Left colon (tissue), 2 donors: ENCODE data around the gene ADD2. TPM values are rescaled to one million over a fixed set of nuclear protein-coding genes. Genes with fewer than 3 reads are reported as not detected.
"Not testable (repeated sequence)": the region's sequence is repeated elsewhere in the genome, so short reads cannot be mapped to it uniquely, and the experiment has no call there.

Experiments
- ATAC-seq: fragments of 200-7000 bp; cut with Tn5 transposase; one replicate; pipeline ENCODE4 v1.9.1; 2020; ENCODE audit warnings: mild to moderate bottlenecking, moderate library complexity
- DNase-seq, 2 donors: peaks; one replicate each; pipeline ENCODE4 v3.0.0-alpha.2; 2020
- intact Hi-C, 2 donors: fragments of 100-400 bp; cut with DNase I in 1 of 2; cut with micrococcal nuclease in 1 of 2; formaldehyde crosslinking; loops; one replicate each; pipeline versions ENCODE4 v1.11.2 to v1.14.0; 2022; cut with DNase I, micrococcal nuclease
- total RNA-seq, 2 donors: library from RNA; stranded (reverse); fragmentation: NEBNext Ultra II Directional; extraction: Animal tissue kit (Norgen Biotek cat#: 25700); gene quantifications; one replicate each; pipeline ENCODE4 v1.2.1, GENCODE V29; 2021
- donor health status: DM: no; HTN: no; CAD: no.
- donor health status: DM: yes; HTN: yes; CAD: no.

Gene ADD2
- total RNA-seq, 2 donors from 2014 or later, result 0.21 to 0.61 TPM

DNA sequence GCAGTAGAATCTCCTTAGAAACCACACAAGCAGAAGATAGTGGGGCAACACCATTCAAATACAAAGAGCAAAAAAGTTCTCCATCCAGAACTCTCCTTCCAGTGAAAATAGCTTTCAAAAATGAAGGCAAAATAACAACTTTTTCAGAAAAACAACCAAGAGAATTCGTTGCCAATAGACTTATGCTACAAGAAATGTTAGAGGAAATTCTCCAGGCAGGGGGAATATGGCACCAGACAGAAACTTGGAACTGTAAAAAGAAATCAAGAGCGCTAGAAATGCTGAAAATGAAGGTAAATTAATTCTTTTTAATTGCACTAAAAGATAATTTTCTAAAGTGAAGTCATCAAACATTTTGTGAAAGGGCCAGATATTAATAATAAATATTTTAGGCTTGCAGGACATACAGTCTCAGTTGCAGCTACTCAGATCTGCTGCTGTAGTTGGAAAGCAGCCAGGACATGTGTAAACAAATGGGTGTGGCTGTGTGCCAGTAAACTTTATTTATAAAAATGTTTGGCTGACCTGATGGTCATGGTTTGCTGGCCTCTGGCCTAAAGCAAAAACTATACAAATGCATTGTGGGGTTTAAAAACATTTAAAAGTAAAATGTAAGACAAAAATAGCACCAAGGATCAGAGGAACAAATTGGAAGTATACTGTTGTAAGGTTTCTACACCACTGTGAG lies 140.6 kb downstream of the ADD2 start:
- intact Hi-C loops, result no loop called here
- DNase-seq (no peak), ATAC-seq (peak; percentile 51)

DNA sequence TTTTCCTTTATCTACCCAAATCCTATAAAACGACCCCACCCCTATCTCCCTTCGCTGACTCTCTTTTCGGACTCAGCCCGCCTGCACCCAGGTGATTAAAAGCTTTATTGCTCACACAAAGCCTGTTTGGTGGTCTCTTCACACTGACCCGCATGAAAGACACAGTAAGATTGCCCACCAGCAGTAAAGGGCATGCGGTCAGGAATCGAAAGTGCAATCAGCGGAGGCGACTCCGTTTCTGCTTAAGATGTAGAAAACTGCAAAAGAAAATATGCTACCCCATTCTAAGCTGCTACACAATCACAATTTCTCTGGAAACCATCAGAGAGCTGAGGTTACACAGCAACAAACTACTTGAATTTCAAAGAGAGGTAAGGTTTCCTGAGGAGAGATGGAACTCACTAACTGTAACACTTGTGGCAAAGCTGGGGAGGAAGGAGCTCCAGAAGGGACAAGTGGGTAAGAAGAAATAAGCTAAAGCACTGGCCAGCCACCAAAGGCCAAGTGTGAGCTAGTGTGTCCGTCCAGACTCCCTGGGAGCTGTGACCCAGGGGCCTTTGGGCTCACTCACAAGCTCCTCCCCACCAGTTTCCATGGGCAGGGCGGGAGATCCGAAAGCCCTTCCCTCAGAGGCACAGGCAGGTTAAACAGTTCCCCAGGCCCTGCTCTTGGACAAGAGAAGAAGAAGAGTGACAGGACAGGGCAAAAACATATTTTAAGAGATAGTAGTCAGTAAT lies 141.6 kb downstream of the ADD2 start:
- no peak for DNase-seq
- intact Hi-C loops, result no loop called here
- no peak for ATAC-seq

DNA sequence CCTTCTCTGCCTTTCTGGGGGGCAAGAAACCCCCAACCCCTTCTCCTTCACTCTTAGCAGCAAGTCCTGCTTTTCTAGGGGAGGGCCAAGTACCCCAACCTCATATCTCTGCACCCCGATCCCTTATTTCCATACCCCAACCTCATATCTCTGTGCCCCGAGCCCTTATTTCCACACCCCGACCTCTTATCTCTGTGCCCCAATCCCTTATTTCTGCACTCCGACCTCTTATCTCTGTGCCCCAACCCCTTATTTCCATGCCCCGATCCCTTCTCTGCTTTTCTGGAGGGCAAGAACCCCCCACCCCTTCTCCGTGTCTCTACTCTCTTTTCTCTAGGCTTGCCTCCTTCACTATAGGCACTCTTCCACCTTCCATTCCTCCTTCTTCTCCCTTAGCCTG lies 146.5 kb downstream of the ADD2 start:
- ATAC-seq, intact Hi-C loops, DNase-seq: not testable (repeated sequence)

DNA sequence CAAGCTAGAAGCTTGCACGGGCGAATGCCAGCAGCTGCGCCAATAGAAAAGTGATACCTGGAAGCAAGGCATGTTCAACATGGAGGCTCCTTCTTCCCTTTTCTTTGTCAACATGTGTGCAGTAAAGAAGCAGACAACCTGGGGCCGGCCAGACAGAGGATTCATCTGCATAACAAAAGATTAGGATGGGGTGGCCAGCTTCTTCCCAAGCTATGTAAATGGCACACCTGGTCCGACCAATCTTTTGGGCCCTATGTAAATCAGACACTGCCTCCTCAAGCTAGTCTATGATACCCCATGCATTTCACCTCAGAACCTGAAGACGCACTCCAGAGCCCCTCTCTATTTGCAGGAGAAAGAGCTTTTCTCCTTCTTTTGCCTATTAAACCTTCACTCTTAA lies 148.0 kb downstream of the ADD2 start:
- no peak for DNase-seq
- intact Hi-C loops, result no loop called here
- ATAC-seq, result no peak

DNA sequence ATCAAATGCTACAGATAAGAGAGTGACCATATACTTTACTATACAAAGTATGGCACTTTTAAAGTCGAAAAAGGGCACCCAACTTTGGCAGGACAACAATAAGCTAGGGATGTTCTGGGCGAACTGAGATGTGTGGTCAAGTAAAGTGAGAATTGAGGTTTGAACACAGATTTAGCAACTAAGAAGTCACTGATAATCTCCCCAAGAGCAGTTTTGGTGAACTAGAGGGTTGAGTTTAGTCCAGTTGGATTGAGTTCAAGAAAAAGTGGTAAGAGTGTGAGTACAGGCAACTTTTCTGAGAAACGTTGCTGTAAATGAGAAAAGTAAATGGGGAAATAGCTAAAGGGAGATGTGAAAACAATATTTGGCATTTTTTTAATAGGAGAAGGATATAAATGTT lies 148.8 kb downstream of the ADD2 start:
- no peak for DNase-seq
- intact Hi-C loops, result loop anchor here in 1 of 2 donors (5.0 to 10.0 kb wide), 2 partner anchors 277 to 314 kb away; partner anchors contain the start of gene FAM136A
- ATAC-seq, result no peak

DNA sequence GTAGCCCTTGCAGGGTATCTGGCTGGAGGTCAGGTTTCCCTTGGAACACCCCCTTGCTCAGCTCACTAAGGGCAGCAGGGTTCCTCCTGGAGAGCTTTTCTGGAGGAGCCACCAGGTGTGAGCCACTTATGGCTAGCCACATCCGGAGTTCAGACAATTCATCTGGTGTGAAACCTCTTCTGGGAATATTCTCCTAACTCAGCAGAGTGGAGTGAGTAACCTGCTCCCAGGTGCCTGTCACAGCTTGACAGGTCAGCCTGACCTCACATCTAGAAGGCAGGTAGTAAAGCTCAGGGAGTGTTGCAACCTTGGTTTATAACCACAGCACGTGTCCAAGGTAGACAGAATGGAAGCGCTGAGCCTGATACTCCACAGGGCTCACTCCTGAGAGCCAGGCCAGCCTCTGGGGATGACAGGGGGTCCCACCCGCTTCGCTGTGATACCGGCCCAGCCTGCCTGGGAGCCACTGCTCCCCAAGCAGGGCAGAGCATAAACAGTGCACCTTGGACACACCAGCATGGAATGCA lies 151.8 kb downstream of the ADD2 start:
- intact Hi-C loops, result loop anchor here in 1 of 2 donors (5.0 to 10.0 kb wide), 2 partner anchors 274 to 311 kb away; partner anchors contain the start of gene FAM136A
- DNase-seq (peak; percentile 23 to 39), ATAC-seq (peak; percentile 98)

DNA sequence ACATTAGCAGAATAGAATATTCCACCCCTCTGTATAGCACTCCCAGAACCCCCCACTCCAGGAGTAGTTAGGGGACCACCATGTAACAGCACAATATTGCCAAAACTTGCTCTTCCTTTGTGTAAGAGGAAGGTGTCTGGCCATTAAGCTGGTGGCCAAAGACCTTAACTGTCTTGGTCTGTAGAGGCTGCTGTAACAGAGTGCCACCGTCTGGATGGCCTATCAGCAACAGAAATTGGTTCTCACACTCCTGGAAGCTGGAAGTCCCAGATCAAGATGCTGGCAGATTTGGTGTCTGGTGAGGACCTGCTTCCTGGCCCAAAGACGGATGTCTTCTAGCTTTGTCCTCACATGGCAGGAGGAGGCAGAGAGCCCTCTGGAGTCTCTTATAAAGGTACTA lies 152.8 kb downstream of the ADD2 start:
- intact Hi-C loops, result loop anchor here in 1 of 2 donors (5.0 to 10.0 kb wide), 2 partner anchors 273 to 310 kb away; partner anchors contain the start of gene FAM136A
- ATAC-seq, result no peak
- DNase-seq, result no peak

DNA sequence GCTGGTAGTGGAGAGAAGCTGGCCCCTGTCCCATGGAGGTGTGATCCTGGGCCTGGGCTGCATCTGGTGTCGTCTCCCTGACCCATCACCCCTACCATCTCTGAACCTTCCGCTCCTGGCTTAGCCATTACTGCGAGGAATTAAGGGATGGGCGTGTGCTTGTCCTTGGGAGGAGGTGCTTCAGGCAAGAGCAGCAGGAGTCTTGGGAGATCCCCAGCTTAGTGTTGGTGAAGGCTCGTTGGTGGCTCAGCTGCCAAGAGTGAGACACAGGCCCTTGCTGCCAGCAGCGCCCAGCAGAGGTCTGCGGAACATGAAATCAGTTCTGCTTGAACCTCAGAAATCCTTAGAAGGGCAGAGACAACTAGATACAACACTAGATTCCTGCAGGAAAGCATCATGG lies 154.5 kb downstream of the ADD2 start:
- intact Hi-C loops, result loop anchor here in 1 of 2 donors (10.0 kb wide), 1 partner anchor 309 kb away; the partner anchor contains the start of gene FAM136A
- no peak for ATAC-seq

DNA sequence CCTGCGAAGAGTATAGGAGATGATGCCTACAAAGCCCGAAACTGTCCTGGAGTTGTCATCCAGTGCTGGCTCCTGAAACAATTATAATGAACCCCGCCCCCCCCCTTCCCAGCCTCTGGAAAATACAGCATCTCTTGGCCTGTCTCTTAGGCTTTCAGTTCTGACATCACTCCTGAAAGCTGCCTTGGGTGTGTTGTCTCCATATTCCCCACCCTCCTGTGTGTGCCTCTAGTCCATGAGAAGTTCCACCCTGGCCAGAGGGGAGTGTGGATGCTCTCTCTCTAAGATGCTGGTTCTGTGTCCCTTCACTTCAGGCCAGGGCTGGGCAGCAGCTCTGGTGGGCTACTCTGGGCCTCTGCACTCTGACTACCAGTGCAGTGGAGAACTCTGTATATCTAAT lies 155.4 kb downstream of the ADD2 start:
- no peak for DNase-seq
- ATAC-seq, result no peak
- intact Hi-C loops, result loop anchor here in 1 of 2 donors (10.0 kb wide), 1 partner anchor 308 kb away; the partner anchor contains the start of gene FAM136A

More for the DNA sequence above, 154.5 kb downstream of the ADD2 start:
- DNase-seq, result no peak

DNA sequence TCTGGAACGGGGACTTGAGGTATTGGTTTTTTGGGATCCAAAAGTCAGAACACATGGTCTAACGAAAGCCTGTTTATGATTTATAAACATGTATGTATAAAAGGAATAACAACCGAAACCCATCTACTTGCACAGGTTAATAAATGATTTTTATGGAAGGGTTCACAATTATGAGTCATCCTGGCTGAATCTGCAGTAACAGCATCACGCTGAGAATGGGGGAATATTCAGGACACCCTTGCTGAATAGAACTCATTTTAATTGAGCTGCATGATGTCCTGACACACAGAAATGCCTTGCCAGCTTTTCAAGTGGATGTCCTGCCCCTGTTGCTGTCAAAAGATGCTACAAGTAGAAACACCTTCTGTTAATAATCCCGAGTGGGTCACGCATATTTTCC lies 159.6 kb downstream of the ADD2 start:
- ATAC-seq, result peak; percentile 81
- DNase-seq, result no peak
- intact Hi-C loops, result no loop called here

DNA sequence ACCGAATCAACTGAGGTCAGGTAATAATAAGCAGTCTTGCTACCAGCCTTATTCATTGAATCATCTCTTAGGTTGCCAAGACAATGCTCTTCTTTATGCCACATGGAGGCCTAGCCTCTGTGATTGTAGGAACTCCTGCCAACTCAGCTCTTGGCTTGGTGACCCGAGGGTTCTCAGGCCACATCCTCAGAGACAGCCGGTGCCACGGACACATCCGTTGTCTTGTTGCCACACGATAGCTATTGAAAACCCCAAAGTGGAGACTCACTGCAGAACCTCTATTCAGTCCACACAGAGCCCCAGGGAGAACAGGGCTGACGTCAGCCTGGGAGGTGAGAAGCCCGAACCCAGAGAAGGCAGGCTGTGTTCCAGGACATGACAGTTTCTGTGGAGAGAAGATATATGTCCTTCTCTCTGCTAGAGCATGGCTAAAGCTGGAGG lies 160.9 kb downstream of the ADD2 start:
- DNase-seq (no peak), ATAC-seq (no peak)
- intact Hi-C loops, result no loop called here

Other genes with a start within 250 kb of the ADD2 start
- gene TGFA, start 214.4 kb downstream of the ADD2 start, total RNA-seq, result 10 to 100 TPM; 30.5 to 30.8 TPM
- not detected for gene FIGLA, start 22.4 kb upstream of the ADD2 start, total RNA-seq
- under 1 TPM in 1 of 2 donors, not detected in 1; 0.11 TPM for gene CLEC4F, start 52.4 kb upstream of the ADD2 start, total RNA-seq
- under 1 TPM in 1 of 2 donors, not detected in 1; 0.22 TPM for gene CD207, start 67.6 kb upstream of the ADD2 start, total RNA-seq
- gene VAX2, start 132.4 kb upstream of the ADD2 start, total RNA-seq, result not detected
- not detected for gene ATP6V1B1, start 167.7 kb upstream of the ADD2 start, total RNA-seq
- gene ANKRD53, start 210.4 kb upstream of the ADD2 start, total RNA-seq, result under 1 TPM; 0.61 to 0.70 TPM
- gene TEX261, start 226.7 kb upstream of the ADD2 start, total RNA-seq, result 10 to 100 TPM; 42.1 to 50.4 TPM